Measurements from ENCODE around the gene BAD.
A peak's percentile ranks its signal among the peaks of the same experiment; 100 is the strongest.

BAD gene

DNA sequence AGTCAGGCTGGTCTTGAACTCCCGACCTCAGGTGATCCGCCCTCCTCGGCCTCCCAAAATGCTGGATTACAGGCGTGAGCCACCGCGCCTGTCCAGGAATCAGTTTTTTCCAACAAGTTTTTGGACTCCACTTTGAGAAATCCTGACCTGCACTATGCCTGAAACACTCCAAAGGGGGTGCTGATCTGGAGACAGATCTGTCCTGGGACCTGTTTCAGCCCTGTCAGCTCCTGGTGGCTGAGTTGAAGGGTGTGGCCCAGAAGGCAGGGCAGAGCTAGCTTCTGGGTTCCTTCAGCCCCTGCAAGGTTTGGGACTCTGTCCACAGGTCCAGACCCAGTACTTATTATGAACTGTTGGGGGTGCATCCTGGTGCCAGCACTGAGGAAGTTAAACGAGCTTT, 52.9 kb downstream of the BAD start:
- no peak for DNase-seq (ENCODE audit: extremely low read depth, low read depth)
- TF ChIP-seq, protein P1, sequence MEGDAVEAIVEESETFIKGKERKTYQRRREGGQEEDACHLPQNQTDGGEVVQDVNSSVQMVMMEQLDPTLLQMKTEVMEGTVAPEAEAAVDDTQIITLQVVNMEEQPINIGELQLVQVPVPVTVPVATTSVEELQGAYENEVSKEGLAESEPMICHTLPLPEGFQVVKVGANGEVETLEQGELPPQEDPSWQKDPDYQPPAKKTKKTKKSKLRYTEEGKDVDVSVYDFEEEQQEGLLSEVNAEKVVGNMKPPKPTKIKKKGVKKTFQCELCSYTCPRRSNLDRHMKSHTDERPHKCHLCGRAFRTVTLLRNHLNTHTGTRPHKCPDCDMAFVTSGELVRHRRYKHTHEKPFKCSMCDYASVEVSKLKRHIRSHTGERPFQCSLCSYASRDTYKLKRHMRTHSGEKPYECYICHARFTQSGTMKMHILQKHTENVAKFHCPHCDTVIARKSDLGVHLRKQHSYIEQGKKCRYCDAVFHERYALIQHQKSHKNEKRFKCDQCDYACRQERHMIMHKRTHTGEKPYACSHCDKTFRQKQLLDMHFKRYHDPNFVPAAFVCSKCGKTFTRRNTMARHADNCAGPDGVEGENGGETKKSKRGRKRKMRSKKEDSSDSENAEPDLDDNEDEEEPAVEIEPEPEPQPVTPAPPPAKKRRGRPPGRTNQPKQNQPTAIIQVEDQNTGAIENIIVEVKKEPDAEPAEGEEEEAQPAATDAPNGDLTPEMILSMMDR (IDR thresholded peaks at IDR 0.05; ENCODE audit: low read depth, low read length), result no peak

DNA sequence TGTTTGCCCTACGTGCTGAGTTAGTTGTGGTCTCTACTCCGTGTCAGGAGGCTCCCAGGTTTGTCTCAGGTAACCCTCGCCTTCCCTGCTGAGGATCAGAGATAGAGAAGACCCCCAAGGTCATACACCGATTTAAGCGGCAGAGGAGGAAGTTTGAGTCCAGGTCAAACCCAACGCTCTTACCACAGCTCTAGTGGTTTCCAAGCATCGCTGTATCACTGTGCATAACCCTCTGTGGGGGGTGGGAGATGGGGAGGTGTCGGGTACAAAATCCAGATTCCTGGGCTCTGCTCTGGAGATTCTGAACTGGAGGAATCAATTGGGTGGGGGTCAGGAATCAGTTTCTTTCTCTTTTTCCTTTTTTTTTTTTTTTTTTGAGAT, 53.5 kb downstream of the BAD start:
- TF ChIP-seq, protein P1 (IDR thresholded peaks at IDR 0.05; ENCODE audit: low read depth, low read length), result no peak
- DNase-seq (ENCODE audit: extremely low read depth, low read depth), result no peak

- TF ChIP-seq, protein P1 (IDR thresholded peaks at IDR 0.05; ENCODE audit: low read depth, low read length), result no peak
- DNase-seq (ENCODE audit: extremely low read depth, low read depth), result peak; percentile 45
Measured at GRCh38 chr11:64230171-64230984, 54.1 kb downstream of the BAD start, which contains the start of gene DNAJC4. Gene DNAJC4 (plus strand): TSS chr11:64230548. CDS start chr11:64230855, 307 bp downstream.

- no peak for DNase-seq (ENCODE audit: extremely low read depth, low read depth)
Measured at GRCh38 chr11:64229744-64230170, 54.7 kb downstream of the BAD start.

GRCh38 chr11:64229090-64229743, 55.2 kb downstream of the BAD start:
- DNase-seq (ENCODE audit: extremely low read depth, low read depth), result no peak
- TF ChIP-seq, protein P1 (IDR thresholded peaks at IDR 0.05; ENCODE audit: low read depth, low read length), result no peak

More at GRCh38 chr11:64229744-64230170, 54.7 kb downstream of the BAD start:
- TF ChIP-seq, protein P1 (IDR thresholded peaks at IDR 0.05; ENCODE audit: low read depth, low read length), result no peak

DNA sequence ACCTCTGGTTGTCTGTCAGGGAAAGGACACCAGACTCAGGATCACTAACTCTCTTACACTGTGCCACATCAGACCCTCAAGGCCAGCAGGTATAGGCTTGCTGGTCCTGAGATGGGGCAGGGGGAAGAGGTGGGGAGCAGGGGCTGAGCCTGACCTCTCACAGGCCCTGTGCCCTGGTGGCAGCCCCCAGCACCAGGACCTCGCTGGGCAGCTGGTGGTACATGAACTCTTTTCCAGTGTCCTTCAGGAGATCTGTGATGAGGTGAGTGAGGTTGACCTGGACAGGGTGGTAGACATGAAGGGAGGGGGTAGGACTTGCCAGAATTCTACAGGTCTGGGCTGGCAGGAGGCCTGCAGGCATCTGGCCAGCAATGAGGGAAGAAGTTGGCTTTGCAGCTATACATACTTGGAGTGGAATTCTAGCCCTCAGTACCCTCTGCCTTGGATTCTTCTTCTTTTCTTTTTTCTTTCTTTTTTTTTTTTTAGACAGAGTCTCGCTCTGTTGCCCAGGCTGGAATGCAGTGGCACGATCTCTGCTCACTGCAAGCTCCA, 57.0 kb downstream of the BAD start:
- TF ChIP-seq, protein P1 (IDR thresholded peaks at IDR 0.05; ENCODE audit: low read depth, low read length), result no peak
- DNase-seq (ENCODE audit: extremely low read depth, low read depth), result no peak
